Measurements from ENCODE around the gene ZNF117. TPM values are rescaled to one million over a fixed set of nuclear protein-coding genes. Genes with fewer than 3 reads are reported as not detected.

ZNF117 gene
- total RNA-seq, 4 donors from 2014 or later, result 0.78 to 1.9 (median 1.1) TPM

Other genes with a start within 250 kb of the ZNF117 start
- 10 to 100 TPM in 1 of 4 donors, 1 to 10 TPM in 3; 4.5 to 11.6 (median 6.8) TPM for gene ZNF138, start 196.6 kb downstream of the ZNF117 start, total RNA-seq
- gene ZNF273, start 87.8 kb downstream of the ZNF117 start, total RNA-seq, result 1 to 10 TPM in 3 of 4 donors, under 1 TPM in 1; 0.29 to 9.3 (median 2.3) TPM
- gene ERV3-1, start 15.7 kb upstream of the ZNF117 start, total RNA-seq, result 1 to 10 TPM in 3 of 4 donors, under 1 TPM in 1; 0.49 to 3.9 (median 2.9) TPM

Measured in gastrocnemius medialis (tissue), 4 donors.